ENCODE data around the gene RYR1.

- TF ChIP-seq, protein P1, sequence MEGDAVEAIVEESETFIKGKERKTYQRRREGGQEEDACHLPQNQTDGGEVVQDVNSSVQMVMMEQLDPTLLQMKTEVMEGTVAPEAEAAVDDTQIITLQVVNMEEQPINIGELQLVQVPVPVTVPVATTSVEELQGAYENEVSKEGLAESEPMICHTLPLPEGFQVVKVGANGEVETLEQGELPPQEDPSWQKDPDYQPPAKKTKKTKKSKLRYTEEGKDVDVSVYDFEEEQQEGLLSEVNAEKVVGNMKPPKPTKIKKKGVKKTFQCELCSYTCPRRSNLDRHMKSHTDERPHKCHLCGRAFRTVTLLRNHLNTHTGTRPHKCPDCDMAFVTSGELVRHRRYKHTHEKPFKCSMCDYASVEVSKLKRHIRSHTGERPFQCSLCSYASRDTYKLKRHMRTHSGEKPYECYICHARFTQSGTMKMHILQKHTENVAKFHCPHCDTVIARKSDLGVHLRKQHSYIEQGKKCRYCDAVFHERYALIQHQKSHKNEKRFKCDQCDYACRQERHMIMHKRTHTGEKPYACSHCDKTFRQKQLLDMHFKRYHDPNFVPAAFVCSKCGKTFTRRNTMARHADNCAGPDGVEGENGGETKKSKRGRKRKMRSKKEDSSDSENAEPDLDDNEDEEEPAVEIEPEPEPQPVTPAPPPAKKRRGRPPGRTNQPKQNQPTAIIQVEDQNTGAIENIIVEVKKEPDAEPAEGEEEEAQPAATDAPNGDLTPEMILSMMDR (conservative IDR thresholded peaks at IDR 0.05; ENCODE audit: low read length) = no peak
- TF ChIP-seq EZH2phosphoT487 (IDR thresholded peaks at IDR 0.05; ENCODE audit: borderline replicate concordance, low read depth, low read length) = no peak
Measured at GRCh38 chr19:38389101-38389925, 44.2 kb upstream of the RYR1 start.

Measured in OCI-LY7 (cell line).